ENCODE data around the gene DLG2. TPM values are rescaled to one million over a fixed set of nuclear protein-coding genes. Genes with fewer than 3 reads are reported as not detected.

The DLG2 gene
- total RNA-seq, 1 donor from 2014 or later: 6.3 TPM

GRCh38 chr11:84243629-84244263 is 1383.4 kb downstream of the DLG2 start:
- ATAC-seq: no peak

DNA sequence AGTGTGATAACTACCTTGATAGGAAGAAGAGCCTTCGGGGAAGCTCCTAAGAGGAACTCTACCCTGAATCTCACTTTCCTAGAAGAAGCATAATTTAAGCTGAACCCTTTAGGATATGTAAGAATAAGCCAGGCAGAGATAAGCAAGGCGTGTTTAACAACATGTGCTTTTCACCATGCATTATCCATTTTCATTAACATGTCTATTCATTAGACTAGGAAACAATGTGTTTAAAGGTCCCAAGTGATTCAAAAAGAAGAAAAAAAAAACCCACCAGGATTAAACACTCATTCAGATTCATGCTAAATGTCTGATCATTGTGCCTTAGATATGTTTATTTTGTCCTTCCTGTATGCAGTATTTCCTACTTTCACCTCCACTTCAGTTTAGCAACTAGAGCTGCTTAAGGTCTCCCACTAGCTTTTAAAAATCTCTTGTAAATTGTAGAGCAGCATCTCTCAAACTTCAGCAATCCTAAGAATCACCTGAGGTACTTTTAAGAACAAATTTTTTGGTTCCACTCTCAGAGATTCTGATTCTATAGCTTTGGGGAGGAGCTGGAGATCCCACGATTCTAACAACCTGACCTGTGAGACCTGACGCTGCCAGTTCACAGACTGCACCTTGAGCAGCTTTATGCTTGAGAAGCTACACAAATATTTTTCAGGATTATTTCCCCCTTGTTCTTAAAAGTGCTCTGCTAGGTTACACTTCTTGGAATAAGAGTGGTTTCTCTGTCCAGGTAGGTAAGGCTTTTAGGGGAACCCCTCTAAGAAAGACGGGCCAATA is 1385.6 kb downstream of the DLG2 start:
- no peak for ATAC-seq

DNA sequence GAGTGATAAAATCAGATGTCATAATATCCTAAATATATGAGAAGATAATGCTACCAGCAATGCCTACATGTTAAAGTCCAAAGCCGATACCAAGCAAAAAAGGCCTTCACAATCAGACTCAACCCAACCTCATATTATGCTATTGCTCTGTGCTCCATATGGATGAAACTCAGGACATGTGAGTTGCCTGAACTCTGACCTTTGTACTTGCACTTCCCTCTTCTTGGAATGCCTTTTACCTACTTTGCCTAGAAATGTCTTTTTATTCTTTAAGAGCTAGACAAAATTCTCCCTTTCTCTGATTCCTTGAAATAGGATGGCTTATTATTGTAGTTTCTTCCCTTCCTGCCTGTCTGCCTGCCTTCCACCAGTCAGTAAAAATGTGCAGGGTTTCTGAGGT is 1386.3 kb downstream of the DLG2 start:
- no peak for ATAC-seq

GRCh38 chr11:84236436-84236835 is 1390.7 kb downstream of the DLG2 start:
- ATAC-seq: no peak

DNA sequence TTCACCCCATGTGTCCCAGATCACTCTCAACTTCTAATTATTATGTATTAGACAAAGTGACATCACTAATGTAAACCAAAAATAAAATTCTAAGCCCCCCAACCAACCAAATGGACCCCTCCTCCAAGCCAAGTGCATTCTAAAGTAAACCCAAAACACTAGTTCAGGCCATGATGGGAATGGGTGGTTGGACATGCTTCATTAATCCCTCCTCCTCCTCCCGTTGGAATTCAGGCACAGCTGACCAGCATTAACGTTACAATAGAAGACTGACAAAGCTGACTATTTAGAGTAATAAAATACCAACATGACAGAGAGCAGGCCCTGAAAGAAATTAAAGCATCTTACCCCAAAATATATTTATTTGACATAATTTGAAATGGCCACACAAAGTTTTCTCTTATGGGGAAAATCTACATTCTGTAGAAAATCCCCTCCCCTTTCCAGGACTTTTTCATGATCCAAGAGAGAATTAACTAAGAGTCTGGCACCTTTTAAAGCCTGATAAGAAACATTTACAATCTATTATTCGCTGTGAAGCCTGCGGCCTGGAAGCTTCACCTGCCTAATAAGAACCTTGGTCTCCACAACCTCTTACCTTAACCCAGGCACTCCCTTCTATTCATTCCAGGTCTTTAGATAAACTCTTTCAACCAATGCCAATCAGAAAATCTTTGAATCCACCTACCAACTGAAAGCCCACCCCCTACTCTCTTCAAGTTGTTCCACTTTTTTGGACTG is 1392.5 kb downstream of the DLG2 start:
- ATAC-seq: no peak

DNA sequence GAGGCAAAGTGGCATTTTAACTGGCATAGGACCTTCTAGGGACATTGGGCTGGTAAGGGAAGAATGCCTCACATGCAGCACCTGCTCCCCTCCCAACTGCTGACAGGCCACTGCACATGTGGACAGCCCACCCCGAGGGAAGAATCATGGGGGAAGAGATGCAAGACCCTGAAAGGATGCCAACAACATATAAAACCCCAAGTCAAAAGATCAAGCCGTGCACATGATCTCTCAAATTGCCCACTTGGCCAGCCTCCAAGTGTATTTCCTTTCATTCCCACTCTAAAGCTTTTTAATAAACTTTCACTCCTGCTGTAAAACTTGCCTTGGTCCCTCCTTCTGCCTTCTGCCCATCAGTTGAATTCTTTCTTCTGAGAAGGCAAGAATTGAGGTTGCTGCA is 1393.1 kb downstream of the DLG2 start:
- no peak for ATAC-seq

DNA sequence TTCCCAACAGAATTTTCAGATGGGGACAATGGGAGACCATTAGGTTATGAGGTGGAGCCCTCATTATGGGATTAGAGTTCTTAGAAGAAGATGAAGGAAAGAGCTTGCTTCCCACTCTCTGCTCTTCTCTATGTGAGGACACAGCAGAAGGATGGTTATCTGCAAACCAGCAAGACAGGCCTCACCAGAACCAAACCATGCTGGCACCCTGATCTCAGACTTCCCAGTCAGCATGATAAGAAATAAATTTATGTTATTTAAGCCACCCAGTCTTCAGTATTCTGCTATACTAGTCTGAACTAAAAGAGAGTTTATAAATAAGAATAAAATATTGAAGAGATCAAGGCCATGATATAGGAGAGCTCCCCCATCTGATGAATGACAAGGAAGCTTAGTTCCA is 1394.6 kb downstream of the DLG2 start:
- no peak for ATAC-seq

DNA sequence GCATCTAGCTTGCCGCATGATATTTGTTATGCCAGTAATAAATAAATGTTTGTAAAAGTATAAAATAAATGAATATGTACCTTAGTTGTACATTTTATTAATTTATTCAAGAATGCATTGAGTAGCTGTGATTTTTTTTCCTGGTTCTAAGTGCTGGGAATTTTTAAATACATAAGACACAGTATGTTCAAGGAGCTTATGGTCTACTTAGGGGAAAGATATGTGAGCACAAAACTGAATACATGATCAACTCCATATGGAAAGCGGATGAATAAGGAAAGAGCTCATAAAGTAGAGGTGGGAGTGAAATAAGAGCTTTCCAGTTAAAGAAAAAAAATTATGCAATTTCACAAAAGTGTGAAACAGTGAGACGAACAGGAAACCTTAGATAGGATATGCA is 1396.7 kb downstream of the DLG2 start:
- ATAC-seq: no peak

DNA sequence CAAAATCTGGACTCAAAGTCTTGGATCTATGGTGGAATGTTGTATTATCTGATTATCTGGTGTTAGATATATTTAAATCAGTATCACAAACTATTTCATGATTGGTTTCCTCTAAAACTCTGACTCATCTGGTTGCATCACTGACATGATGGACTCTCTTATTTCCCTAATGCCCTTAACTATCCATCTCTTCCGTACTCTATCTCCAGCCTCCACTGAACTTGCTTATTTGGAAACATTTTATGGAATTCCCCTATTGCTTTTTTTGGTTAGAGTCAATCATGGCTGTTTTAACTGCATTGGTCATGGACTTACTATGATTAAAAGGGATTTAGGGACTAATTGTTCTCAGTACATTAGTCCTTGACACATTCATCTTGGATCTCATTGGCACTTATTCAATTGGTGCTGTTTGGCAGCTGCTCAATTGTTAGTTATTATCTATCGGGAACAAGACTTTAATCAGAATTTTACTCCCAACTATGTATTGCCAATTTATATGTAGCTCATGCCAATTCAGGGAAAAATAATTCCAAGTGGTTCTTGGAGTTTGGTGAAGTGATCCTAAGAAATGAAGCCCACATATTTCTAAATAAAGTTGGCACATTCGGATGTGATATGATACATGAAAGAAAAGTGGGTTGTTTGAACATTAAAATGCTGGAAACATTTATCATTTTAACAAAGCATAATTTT is 1399.0 kb downstream of the DLG2 start:
- no peak for ATAC-seq

- no peak for ATAC-seq
Observed at GRCh38 chr11:84224042-84224441, 1403.1 kb downstream of the DLG2 start.

GRCh38 chr11:84218318-84218717 is 1408.8 kb downstream of the DLG2 start:
- ATAC-seq: no peak

- ATAC-seq: no peak
Observed at GRCh38 chr11:84215672-84216071, 1411.5 kb downstream of the DLG2 start.

- no peak for ATAC-seq
Observed at GRCh38 chr11:84214557-84214956, 1412.6 kb downstream of the DLG2 start.

DNA sequence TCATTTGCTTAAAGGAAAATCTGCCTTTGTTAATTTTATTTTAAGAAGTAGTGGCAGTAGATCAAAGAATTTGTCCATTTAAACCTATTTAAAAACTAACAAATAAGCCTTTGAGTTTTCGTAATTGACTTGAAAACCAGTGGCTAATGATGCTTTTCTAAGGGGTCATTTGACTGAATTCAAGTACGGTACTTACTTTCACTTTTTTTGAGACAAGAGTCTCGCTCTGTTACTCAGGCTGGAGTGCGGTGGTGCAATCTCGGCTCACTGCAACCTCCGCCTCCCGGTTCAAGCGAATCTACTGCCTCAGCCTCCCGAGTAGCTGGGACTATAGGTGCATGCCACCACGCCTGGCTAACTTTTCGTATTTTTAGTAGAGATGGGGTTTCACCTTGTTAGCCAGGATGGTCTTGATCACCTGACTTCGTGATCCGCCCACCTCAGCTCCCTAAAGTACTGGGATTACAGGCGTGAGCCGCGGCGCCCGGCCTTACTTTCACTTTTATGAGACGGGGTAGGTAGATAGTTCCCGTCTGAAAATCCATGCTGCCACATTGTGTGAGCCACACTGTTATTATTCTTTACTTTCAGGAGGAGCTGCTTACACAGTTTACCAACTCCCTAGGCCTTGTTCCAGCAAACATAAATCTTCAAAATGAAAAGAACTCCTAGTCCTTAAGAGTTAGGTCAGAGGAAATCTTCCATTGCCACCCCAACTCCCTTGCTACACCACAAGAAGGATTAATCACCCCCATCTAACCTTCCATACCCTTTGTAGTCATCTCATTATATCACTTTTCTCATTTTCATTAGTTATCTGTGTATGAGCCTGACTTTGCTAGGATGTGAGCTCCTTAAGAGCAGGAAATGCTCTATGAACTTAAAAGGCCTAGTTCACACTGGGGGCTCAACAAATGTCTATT is 1414.4 kb downstream of the DLG2 start:
- no peak for ATAC-seq

DNA sequence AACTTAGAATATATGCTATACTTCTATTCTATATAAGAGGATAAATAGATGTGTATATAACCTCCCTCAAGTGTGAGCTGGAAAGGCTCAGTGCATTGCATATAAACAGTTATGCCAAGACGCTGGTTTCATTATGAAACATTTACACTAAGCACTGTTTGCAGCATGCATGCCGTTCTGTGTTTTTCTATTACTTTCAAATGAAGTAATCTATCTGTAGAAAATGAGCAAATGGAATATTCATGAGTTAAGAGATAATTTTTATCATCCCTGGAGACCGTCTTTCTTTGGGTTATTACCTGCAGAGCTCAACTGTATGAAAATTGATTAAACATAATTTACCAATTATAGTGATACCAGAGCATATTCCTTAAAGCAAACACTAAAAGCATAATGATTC is 1415.2 kb downstream of the DLG2 start:
- no peak for ATAC-seq

GRCh38 chr11:84194696-84195095 is 1432.4 kb downstream of the DLG2 start:
- no peak for ATAC-seq

DNA sequence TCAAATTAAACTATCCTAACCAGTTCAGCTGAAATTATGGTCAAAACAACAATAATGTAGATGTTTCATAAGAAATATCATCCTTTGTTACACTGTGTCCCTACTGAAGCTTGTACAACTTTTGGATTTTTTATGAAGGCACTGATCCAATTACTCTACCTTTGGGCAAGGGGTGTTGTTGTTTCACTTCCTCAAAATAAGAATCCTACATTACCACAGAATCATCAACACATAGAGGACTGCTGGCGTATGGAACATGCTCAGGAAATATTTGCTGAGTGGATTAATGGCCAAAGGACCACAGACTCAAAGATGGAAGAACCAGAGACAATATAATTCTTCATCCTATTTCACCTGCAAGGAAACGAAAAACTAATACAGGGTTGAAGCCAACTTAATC is 1433.4 kb downstream of the DLG2 start:
- ATAC-seq: no peak

GRCh38 chr11:84188521-84188920 is 1438.6 kb downstream of the DLG2 start:
- ATAC-seq: no peak

GRCh38 chr11:84173078-84173477 is 1454.1 kb downstream of the DLG2 start:
- ATAC-seq: no peak

DNA sequence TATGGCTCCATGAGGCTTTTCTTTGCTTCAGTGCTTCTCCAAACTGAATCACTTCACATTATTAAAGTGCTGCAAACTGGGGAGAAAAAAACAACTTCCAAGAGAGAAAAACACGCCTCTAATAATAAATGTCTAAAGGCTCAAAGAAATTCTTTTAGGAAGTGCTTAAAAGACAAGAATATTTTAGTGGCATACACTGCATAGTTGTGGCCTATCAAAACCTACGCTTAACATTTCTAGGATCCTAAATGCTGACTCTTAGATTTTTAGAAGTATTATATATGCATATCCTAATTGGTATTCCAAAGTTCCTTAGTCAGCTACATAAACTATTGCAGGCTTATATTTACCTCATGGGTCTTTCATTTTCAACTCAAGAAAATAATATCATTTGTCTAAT is 1462.0 kb downstream of the DLG2 start:
- ATAC-seq: no peak

- ATAC-seq: no peak
Observed at GRCh38 chr11:84164728-84165127, 1462.4 kb downstream of the DLG2 start.

GRCh38 chr11:84163116-84163515 is 1464.0 kb downstream of the DLG2 start:
- no peak for ATAC-seq

Measured in esophagus mucosa (tissue), 1 donor.